SKM-1 treated with dmso at 0.1 percent for 144 hours (cell line): ENCODE measurements around the gene CARMIL1.
"Not testable (repeated sequence)": the region's sequence is repeated elsewhere in the genome, so short reads cannot be mapped to it uniquely, and the experiment has no call there.

Experiments
- DNase-seq: peaks from one replicate; lab custom pipeline; 2025; ENCODE audit not compliant: unreplicated experiment; lab: John Stamatoyannopoulos, UW

Gene CARMIL1

DNA sequence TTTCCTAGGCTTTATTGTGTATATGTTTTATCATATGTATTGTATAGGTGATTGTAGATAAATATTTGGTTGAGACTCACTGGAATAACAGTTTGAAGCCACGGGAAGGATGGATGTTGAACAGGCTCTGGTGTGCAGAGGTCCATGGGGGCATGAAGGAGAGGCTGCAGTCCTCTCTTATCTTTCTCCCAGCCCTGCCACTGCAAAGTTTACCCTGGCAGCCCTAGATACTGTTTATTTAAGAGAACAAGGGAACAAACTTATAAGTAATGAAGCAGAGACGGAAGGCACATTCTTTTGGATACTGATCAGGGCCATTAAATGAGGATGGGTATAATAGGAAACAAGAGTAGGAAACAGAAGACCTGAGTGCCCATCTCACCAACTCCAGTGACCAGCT is 269.3 kb downstream of the CARMIL1 start:
- no peak for DNase-seq

GRCh38 chr6:25550631-25551030 is 271.5 kb downstream of the CARMIL1 start:
- no peak for DNase-seq

DNA sequence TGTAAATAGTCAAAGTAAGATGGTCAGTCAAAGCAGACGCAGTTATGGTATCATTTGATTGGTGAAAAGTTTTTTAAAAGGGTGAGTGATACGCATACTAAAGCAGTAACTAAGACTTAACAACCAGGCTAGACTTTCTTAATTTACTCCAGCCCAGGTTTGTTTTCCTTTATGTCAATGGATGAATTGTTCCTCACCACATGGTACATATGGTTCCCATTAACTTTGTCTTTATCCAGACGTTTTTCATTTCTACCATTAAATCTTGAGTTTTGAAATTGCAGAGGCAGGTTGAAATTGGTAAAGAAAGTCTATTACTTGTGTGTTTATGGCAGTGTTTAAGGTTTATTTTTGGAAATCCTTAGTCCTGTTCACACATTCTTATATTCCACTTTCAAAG is 274.3 kb downstream of the CARMIL1 start:
- DNase-seq, result no peak

DNA sequence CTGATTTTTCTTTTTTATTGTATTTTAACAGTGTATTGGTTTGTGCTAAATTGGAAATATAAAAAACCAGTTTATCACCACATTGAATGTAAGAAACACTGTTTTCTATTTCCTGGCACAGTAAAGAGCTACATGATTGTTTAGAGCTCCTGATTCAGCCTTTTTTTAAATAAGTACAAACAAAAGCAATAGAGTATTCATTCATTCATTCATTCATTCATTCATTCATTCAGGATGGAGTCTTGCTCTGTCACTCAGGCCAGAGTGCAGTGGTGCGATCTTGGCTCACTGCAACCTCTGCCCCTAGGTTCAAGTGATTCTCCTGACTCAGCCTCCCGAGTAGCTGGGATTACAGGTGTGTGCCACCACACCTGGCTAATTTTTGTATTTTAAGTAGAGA is 276.0 kb downstream of the CARMIL1 start:
- DNase-seq, result no peak

DNA sequence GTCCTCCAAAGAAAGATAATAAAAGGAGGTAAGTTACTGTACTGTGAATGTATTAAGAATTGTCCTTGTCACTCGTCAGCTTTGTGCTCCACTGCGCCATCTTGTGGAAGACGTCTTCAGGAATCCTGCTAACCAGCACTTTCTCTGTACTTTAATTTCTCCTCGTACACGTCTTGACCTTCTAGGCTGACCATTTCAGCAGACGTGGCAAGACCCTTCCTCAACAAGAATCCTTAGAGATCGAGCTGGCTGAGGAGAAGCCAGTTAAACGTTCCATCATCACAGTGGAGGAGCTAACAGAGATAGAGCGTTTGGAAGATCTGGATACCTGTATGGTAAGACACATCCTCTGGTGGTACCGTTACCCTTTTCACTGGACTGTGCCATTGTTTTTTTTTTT is 277.3 kb downstream of the CARMIL1 start:
- DNase-seq, result peak; percentile 55

GRCh38 chr6:25558155-25558817 is 279.1 kb downstream of the CARMIL1 start:
- DNase-seq, result no peak

- no peak for DNase-seq
Measured at GRCh38 chr6:25560865-25561264, 281.7 kb downstream of the CARMIL1 start.

- peak; percentile 77 for DNase-seq
Measured at GRCh38 chr6:25564943-25565342, 285.8 kb downstream of the CARMIL1 start.

- DNase-seq, result no peak
Measured at GRCh38 chr6:25570578-25570977, 291.4 kb downstream of the CARMIL1 start.

DNA sequence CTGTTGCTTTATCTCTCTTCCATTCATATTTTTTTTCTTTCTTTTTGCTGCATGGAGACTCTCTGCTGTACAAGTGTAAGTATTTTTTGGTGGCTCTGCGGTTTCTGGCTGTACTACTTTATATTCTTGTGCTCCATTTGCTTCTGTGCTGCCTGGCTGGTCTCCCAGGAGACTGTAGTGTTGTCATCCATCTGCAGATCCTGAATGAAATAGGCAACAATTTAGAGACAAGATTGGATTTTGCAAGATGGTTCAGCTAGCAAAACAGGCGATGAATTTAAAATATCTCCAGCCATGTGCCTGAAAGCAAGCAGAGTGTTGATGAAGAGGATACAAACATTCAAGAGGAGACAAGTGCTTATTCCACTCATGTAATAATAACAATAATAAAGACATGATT is 297.7 kb downstream of the CARMIL1 start:
- DNase-seq, result no peak

GRCh38 chr6:25578538-25578937 is 299.4 kb downstream of the CARMIL1 start:
- no peak for DNase-seq

DNA sequence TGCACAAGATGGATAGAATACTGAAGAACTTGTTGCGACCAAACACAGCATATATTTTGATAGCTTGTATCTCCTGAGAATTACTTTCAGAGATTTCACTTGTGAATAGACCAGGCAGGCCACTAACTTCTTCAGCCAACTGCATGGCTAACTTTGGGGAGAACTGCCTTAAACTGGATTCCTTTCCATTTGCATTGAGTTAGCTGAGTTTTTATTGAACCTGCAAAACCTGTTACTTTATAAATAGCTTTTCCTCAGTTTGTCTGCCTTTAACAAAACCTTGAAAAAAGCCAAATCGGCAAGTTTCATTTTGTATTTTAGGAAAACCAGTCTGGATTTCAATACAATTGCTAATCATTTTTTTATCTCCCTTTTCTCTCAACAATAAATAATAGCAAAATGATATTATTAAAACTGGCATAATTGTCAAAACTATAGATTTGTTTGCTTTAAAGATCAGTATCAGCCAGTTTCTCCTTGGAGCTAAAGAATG is 300.3 kb downstream of the CARMIL1 start:
- DNase-seq, result no peak

- no peak for DNase-seq
Measured at GRCh38 chr6:25579902-25580495, 300.8 kb downstream of the CARMIL1 start.

DNA sequence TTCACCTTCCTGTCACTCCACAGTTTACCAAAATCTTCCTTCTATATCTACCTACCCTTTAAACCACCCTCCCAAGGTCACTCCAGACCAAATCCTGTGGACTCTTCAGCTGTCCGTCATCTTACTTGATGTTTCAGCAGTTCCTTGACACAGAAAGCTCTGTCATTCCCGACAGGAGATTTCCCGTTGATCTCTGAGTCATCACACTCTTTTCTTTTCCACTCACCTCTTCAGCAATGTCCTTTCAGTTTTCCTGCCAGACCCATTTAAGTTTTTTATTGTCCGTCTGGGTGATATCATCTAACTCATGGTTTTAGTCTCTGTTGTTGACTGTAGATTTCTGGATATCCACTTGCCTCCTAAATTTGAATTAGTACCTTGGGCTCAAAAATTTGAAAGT is 302.9 kb downstream of the CARMIL1 start:
- DNase-seq, result no peak

DNA sequence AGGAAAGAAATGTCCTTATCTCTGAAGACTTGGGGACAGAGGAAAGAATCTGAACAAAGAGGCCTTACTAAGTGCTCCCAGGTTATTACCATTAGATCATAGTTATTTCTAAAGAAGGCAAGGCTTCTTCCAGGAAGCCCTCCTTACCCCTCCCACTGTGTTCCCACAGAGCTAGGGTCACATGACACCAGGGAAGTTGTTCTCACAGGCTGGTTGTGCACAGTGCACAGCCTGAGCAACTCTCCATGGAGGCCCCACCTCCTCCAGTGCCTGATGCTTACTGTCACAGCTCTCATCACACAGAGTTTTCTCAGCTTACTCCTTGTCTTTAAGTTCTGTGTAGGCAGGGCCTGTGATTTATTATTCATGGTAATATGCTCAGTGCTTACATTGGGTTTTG is 303.9 kb downstream of the CARMIL1 start:
- no peak for DNase-seq

DNA sequence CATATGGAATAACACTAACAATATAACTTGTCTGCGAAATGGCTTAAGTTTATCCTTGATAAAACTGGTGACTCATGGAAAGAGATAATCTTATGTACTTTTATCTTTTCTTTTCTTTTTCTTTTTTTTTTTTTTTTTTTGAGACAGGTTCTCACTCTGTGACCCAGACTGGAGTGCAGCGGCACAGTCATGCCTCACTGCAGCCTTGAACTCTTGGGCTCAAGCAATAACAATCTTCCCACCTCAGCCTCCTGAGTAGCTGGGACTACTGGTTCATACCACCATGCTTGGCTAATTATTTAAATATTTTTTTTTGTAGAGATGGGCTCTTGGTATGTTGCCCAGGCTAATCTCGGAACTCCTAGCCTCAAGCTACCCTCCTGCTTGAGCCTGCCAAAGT is 304.7 kb downstream of the CARMIL1 start:
- DNase-seq, result no peak

DNA sequence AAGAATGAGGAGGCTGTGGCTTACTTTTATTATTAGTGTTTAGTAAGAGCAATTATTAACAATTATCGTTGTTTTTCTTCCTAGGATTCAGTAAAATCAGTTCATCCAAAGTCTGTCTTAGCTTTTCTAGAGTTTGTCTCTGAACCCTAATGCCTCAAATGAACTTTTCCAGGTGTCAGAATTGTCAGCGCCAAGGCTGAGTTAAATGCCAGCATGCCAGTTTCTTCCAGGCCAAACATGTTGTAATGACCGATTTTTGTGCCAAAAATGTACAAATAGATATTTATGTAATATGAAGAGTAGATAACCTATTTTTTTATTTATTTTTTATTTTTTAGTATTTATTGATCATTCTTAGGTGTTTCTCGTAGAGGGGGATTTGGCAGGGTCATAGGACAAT is 306.1 kb downstream of the CARMIL1 start:
- no peak for DNase-seq

- DNase-seq, result not testable (repeated sequence)
Measured at GRCh38 chr6:25586119-25586518, 306.9 kb downstream of the CARMIL1 start.

DNA sequence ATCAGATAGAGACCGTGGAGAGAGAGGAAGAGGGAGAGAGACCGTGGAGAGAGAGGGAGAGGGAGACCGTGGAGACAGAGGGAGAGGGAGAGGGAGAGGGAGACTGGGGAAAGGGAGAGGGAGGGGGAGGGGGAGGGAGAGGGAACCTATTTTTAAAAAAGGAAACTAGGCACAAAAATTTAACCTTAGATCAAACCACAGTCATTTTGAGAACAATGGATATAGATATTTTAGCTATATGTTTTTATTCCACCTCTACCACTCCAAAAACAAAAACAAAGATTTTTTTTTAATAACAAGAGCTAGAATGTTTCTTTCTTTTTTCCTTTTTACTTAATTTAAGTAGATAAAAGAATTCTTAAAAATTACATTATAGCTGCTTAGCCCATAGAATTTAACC is 307.8 kb downstream of the CARMIL1 start:
- DNase-seq, result no peak

- DNase-seq, result no peak
Measured at GRCh38 chr6:25590986-25591385, 311.8 kb downstream of the CARMIL1 start.

DNA sequence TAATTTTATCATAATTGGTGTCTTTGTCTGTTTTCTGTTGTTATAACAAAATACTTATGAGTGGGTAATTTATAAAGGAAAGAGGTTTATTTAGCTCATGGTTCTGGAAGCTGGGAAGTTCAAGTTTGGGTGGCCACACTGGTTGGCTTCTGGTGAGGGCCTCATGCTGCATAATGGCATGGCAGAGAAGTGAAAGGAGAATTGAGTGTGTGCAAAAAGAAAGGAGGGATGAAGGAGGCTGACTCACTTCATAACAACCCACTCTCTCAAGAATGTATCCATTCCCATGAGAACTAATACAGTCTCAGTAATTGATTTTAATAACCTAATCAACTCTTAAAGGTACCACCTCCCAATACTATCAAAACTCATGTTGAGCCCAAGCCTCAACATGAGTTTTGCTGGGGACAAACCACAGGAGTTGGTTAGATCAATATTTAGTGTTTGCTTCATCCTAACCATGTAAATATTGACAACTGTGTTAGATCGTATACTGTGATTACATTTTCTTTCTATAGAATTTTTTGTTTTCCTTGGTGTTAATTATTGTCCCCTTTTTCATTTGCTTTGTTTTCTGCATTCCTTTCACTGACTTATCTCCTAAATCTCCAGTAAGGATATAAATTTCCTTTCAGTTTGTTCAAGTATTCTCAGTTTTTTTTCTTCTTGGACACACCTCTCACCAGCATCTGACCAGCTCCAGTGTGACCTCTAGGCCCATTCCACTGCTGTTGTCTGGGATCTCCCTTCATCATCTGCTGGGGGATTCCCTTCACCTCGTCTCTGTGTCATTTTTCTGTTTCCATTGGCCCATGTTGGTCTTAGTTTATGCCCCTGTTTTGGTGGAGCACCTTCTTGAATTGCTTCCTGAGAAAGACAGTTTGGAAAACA is 318.0 kb downstream of the CARMIL1 start:
- no peak for DNase-seq

- no peak for DNase-seq
Measured at GRCh38 chr6:25599516-25600085, 320.4 kb downstream of the CARMIL1 start.
